GM12878 (cell line): ENCODE data around the gene IL17RC. TPM values are rescaled to one million over a fixed set of nuclear protein-coding genes. Genes with fewer than 3 reads are reported as not detected.

ENCODE experiments used
- polyA plus RNA-seq, 11 experiments: library from polyadenylated mRNA; depleted of rRNA in 4 of 11; unstranded in 6 of 11; stranded (reverse) in 5 of 11; fragments of >200 nt; fragmentation: Nextera tagmentation in 4 of 11; fragmentation: Illumina TruSeq in 1 of 11; extraction: Ambion mirVana in 4 of 11; extraction: Trizol in 1 of 11; gene quantifications; 1 replicate in 1 of 11; 2 replicates in 10 of 11; pipeline versions ENCODE4 v1.2.1 to v1.2.3, GENCODE V29; 2011 to 2016; ENCODE audit warnings: inconsistent platforms in 2 of 11, missing spikeins in 2 of 11, low read depth in 1 of 11
- small RNA-seq: library from RNA; depleted of rRNA; stranded (forward); fragments of <200 nt; gene quantifications from one replicate; pipeline ENCODE3, GENCODE V24; 2014
- total RNA-seq, 4 experiments: library from RNA; depleted of rRNA in 3 of 4; stranded (reverse); fragments of >200 nt in 3 of 4; fragmentation: Illumina TruSeq in 1 of 4; extraction: Trizol in 1 of 4; gene quantifications; 2 replicates each; pipeline versions ENCODE4 v1.2.1 to v1.2.3, GENCODE V29; 2013 to 2021

Gene IL17RC
- total and polyA plus RNA-seq, 10 of the 15 experiments (the other 5 are each of a cell fraction or from before 2014, with no cell fraction given): 0.07 to 4.4 (median 0.34) TPM; not detected in 3

Small RNA genes within 50 kb of the gene (small RNA-seq; reads per million reads assigned to genes)
- not detected for gene RNU6-882P

Other genes with a start within 250 kb of the IL17RC start
Only the 7 nearest of the 19 such genes appear.
- gene RPUSD3, start 73.1 kb upstream of the IL17RC start, total RNA-seq (2014; rRNA removed): 38.7 and 44.8 TPM in 2 replicates
- 26.9 and 28.9 TPM in 2 replicates for gene RPUSD3, start 73.1 kb upstream of the IL17RC start, total RNA-seq (2014; rRNA removed; fragmentation: Illumina TruSeq; extraction: Trizol)
- 41.3 and 44.9 TPM in 2 replicates for gene RPUSD3, start 73.1 kb upstream of the IL17RC start, total RNA-seq (2021)
- gene RPUSD3, start 73.1 kb upstream of the IL17RC start, polyA plus RNA-seq (2011; rRNA removed): 17.6 and 48.0 TPM in 2 replicates
- gene RPUSD3, start 73.1 kb upstream of the IL17RC start, polyA plus RNA-seq (2014; fragmentation: Illumina TruSeq; extraction: Trizol): 23.2 and 33.8 TPM in 2 replicates
- gene RPUSD3, start 73.1 kb upstream of the IL17RC start, polyA plus RNA-seq (2014; fragmentation: Nextera tagmentation; extraction: Ambion mirVana): 10 to 100 TPM in 1 of 2 experiments, 1 to 10 TPM in 1; 6.4 to 13.6 TPM
- gene RPUSD3, start 73.1 kb upstream of the IL17RC start, polyA plus RNA-seq (2014; rRNA removed): 38.8 and 43.2 TPM in 2 replicates
- gene RPUSD3, start 73.1 kb upstream of the IL17RC start, polyA plus RNA-seq (2016; fragmentation: Nextera tagmentation; extraction: Ambion mirVana): 10 to 100 TPM; 68.9 to 72.9 TPM
- gene CIDEC, start 36.8 kb upstream of the IL17RC start, total RNA-seq (2014; rRNA removed): not detected in 2 replicates
- not detected in 2 replicates for gene CIDEC, start 36.8 kb upstream of the IL17RC start, total RNA-seq (2014; rRNA removed; fragmentation: Illumina TruSeq; extraction: Trizol)
- not detected in 2 replicates for gene CIDEC, start 36.8 kb upstream of the IL17RC start, total RNA-seq (2021)
- 0.35 and 0.49 TPM in 2 replicates for gene CIDEC, start 36.8 kb upstream of the IL17RC start, polyA plus RNA-seq (2011; rRNA removed)
- 0.10 TPM in 1 of 2 replicates, not detected in the other for gene CIDEC, start 36.8 kb upstream of the IL17RC start, polyA plus RNA-seq (2014; fragmentation: Illumina TruSeq; extraction: Trizol)
- gene CIDEC, start 36.8 kb upstream of the IL17RC start, polyA plus RNA-seq (2014; fragmentation: Nextera tagmentation; extraction: Ambion mirVana): not detected
- not detected in 2 replicates for gene CIDEC, start 36.8 kb upstream of the IL17RC start, polyA plus RNA-seq (2014; rRNA removed)
- not detected for gene CIDEC, start 36.8 kb upstream of the IL17RC start, polyA plus RNA-seq (2016; fragmentation: Nextera tagmentation; extraction: Ambion mirVana)
- 35.2 and 36.9 TPM in 2 replicates for gene JAGN1, start 26.5 kb upstream of the IL17RC start, total RNA-seq (2014; rRNA removed)
- 23.3 and 23.4 TPM in 2 replicates for gene JAGN1, start 26.5 kb upstream of the IL17RC start, total RNA-seq (2014; rRNA removed; fragmentation: Illumina TruSeq; extraction: Trizol)
- gene JAGN1, start 26.5 kb upstream of the IL17RC start, total RNA-seq (2021): 35.5 and 35.6 TPM in 2 replicates
- gene JAGN1, start 26.5 kb upstream of the IL17RC start, polyA plus RNA-seq (2011; rRNA removed): 29.5 and 40.7 TPM in 2 replicates
- gene JAGN1, start 26.5 kb upstream of the IL17RC start, polyA plus RNA-seq (2014; fragmentation: Illumina TruSeq; extraction: Trizol): 34.1 and 38.8 TPM in 2 replicates
- gene JAGN1, start 26.5 kb upstream of the IL17RC start, polyA plus RNA-seq (2014; fragmentation: Nextera tagmentation; extraction: Ambion mirVana): 10 to 100 TPM; 26.2 to 28.6 TPM
- 37.3 and 38.1 TPM in 2 replicates for gene JAGN1, start 26.5 kb upstream of the IL17RC start, polyA plus RNA-seq (2014; rRNA removed)
- gene JAGN1, start 26.5 kb upstream of the IL17RC start, polyA plus RNA-seq (2016; fragmentation: Nextera tagmentation; extraction: Ambion mirVana): 10 to 100 TPM; 53.6 to 56.0 TPM
- 0.05 and 0.17 TPM in 2 replicates for gene IL17RE, start 14.2 kb upstream of the IL17RC start, total RNA-seq (2014; rRNA removed)
- 0.04 and 0.46 TPM in 2 replicates for gene IL17RE, start 14.2 kb upstream of the IL17RC start, total RNA-seq (2014; rRNA removed; fragmentation: Illumina TruSeq; extraction: Trizol)
- 0.37 and 0.51 TPM in 2 replicates for gene IL17RE, start 14.2 kb upstream of the IL17RC start, total RNA-seq (2021)
- gene IL17RE, start 14.2 kb upstream of the IL17RC start, polyA plus RNA-seq (2011; rRNA removed): 0.18 and 0.29 TPM in 2 replicates
- 0.06 and 0.13 TPM in 2 replicates for gene IL17RE, start 14.2 kb upstream of the IL17RC start, polyA plus RNA-seq (2014; fragmentation: Illumina TruSeq; extraction: Trizol)
- under 1 TPM in 1 of 2 experiments, not detected in 1; 0.05 TPM for gene IL17RE, start 14.2 kb upstream of the IL17RC start, polyA plus RNA-seq (2014; fragmentation: Nextera tagmentation; extraction: Ambion mirVana)
- 0.04 and 0.08 TPM in 2 replicates for gene IL17RE, start 14.2 kb upstream of the IL17RC start, polyA plus RNA-seq (2014; rRNA removed)
- under 1 TPM in 1 of 2 experiments, not detected in 1; 0.21 TPM for gene IL17RE, start 14.2 kb upstream of the IL17RC start, polyA plus RNA-seq (2016; fragmentation: Nextera tagmentation; extraction: Ambion mirVana)
- gene CRELD1, start 16.7 kb downstream of the IL17RC start, total RNA-seq (2014; rRNA removed): 7.6 and 9.4 TPM in 2 replicates
- 7.3 and 7.6 TPM in 2 replicates for gene CRELD1, start 16.7 kb downstream of the IL17RC start, total RNA-seq (2014; rRNA removed; fragmentation: Illumina TruSeq; extraction: Trizol)
- 8.2 and 8.4 TPM in 2 replicates for gene CRELD1, start 16.7 kb downstream of the IL17RC start, total RNA-seq (2021)
- gene CRELD1, start 16.7 kb downstream of the IL17RC start, polyA plus RNA-seq (2011; rRNA removed): 11.3 and 15.9 TPM in 2 replicates
- gene CRELD1, start 16.7 kb downstream of the IL17RC start, polyA plus RNA-seq (2014; fragmentation: Illumina TruSeq; extraction: Trizol): 2.6 and 6.2 TPM in 2 replicates
- gene CRELD1, start 16.7 kb downstream of the IL17RC start, polyA plus RNA-seq (2014; fragmentation: Nextera tagmentation; extraction: Ambion mirVana): 1 to 10 TPM; 1.3 to 2.3 TPM
- gene CRELD1, start 16.7 kb downstream of the IL17RC start, polyA plus RNA-seq (2014; rRNA removed): 12.3 and 12.7 TPM in 2 replicates
- gene CRELD1, start 16.7 kb downstream of the IL17RC start, polyA plus RNA-seq (2016; fragmentation: Nextera tagmentation; extraction: Ambion mirVana): 10 to 100 TPM; 14.2 TPM
- gene PRRT3, start 35.3 kb downstream of the IL17RC start, total RNA-seq (2014; rRNA removed): 4.9 and 5.8 TPM in 2 replicates
- 5.9 and 6.4 TPM in 2 replicates for gene PRRT3, start 35.3 kb downstream of the IL17RC start, total RNA-seq (2014; rRNA removed; fragmentation: Illumina TruSeq; extraction: Trizol)
- 17.0 and 18.0 TPM in 2 replicates for gene PRRT3, start 35.3 kb downstream of the IL17RC start, total RNA-seq (2021)
- 2.5 and 5.8 TPM in 2 replicates for gene PRRT3, start 35.3 kb downstream of the IL17RC start, polyA plus RNA-seq (2011; rRNA removed)
- 3.7 and 8.3 TPM in 2 replicates for gene PRRT3, start 35.3 kb downstream of the IL17RC start, polyA plus RNA-seq (2014; fragmentation: Illumina TruSeq; extraction: Trizol)
- gene PRRT3, start 35.3 kb downstream of the IL17RC start, polyA plus RNA-seq (2014; fragmentation: Nextera tagmentation; extraction: Ambion mirVana): 1 to 10 TPM in 1 of 2 experiments, under 1 TPM in 1; 0.53 to 1.1 TPM
- gene PRRT3, start 35.3 kb downstream of the IL17RC start, polyA plus RNA-seq (2014; rRNA removed): 9.9 and 12.3 TPM in 2 replicates
- gene PRRT3, start 35.3 kb downstream of the IL17RC start, polyA plus RNA-seq (2016; fragmentation: Nextera tagmentation; extraction: Ambion mirVana): 10 to 100 TPM in 1 of 2 experiments, 1 to 10 TPM in 1; 8.6 to 10.0 TPM
- 25.4 and 28.4 TPM in 2 replicates for gene EMC3, start 69.7 kb downstream of the IL17RC start, total RNA-seq (2014; rRNA removed)
- gene EMC3, start 69.7 kb downstream of the IL17RC start, total RNA-seq (2014; rRNA removed; fragmentation: Illumina TruSeq; extraction: Trizol): 25.6 and 26.4 TPM in 2 replicates
- 41.3 and 42.5 TPM in 2 replicates for gene EMC3, start 69.7 kb downstream of the IL17RC start, total RNA-seq (2021)
- gene EMC3, start 69.7 kb downstream of the IL17RC start, polyA plus RNA-seq (2011; rRNA removed): 92.4 and 93.7 TPM in 2 replicates
- 66.1 and 83.3 TPM in 2 replicates for gene EMC3, start 69.7 kb downstream of the IL17RC start, polyA plus RNA-seq (2014; fragmentation: Illumina TruSeq; extraction: Trizol)
- 100 to 1,000 TPM in 1 of 2 experiments, 10 to 100 TPM in 1; 100.0 to 127 TPM for gene EMC3, start 69.7 kb downstream of the IL17RC start, polyA plus RNA-seq (2014; fragmentation: Nextera tagmentation; extraction: Ambion mirVana)
- gene EMC3, start 69.7 kb downstream of the IL17RC start, polyA plus RNA-seq (2014; rRNA removed): 62.8 and 62.9 TPM in 2 replicates
- 10 to 100 TPM; 86.3 to 88.6 TPM for gene EMC3, start 69.7 kb downstream of the IL17RC start, polyA plus RNA-seq (2016; fragmentation: Nextera tagmentation; extraction: Ambion mirVana)